ENCODE data around the gene PPFIBP1.
"Not testable (repeated sequence)": the region's sequence is repeated elsewhere in the genome, so short reads cannot be mapped to it uniquely, and the experiment has no call there.

Gene PPFIBP1

DNA sequence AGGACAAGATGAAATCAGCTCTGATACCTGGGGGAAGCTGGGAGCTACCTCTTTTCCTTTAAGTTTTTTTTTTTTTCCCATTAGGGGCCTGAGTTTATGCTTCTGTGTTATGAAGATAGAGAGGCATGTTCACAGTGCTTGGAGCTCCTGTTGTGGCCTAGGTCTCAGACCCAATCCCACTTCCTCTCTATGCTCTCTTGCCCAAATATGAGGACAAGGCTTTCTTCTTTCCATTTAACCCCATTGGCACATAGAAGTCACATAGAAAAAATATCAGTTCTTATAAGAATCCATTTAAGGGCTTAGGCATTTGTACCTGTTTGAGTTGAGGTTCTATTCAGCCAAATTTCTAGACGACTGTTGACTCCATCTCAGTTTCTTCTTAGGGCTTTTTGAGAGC, 199.2 kb downstream of the PPFIBP1 start:
- no peak for TF ChIP-seq POLR2A (IDR thresholded peaks at IDR 0.05; ENCODE audit: low read depth, low read length)
- no peak for TF ChIP-seq TAF1 (IDR thresholded peaks at IDR 0.05; ENCODE audit: borderline replicate concordance, low read depth, low read length)
- no peak for TF ChIP-seq POLR2AphosphoS5 (IDR thresholded peaks at IDR 0.05; ENCODE audit: low read depth, low read length)
- FAIRE-seq, result no peak
- no peak for DNase-seq (ENCODE audit: insufficient read length)

DNA sequence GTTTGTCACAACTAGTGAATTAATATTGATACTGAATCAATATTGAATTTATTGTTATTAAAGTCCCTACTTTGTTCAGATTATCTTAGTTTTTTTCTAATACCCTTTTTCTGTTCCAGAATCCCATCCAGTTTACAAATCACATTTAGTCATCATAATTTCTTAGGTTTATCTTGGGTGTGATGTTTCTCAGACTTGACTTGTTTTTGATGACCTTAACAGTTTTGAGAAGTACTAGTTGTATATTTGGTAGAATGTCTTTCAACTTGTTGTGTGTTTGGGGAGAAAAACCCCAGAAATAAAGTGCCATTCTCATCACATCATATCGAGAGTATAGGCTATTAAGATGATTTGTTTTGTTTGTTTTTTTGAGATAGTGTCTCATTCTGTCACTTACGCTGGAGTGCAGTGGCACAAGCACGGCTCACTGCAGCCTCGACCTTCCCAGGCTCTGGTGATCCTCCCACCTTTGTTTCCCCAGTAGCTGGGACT, 206.1 kb downstream of the PPFIBP1 start:
- FAIRE-seq, result no peak
- DNase-seq (ENCODE audit: insufficient read length), result no peak
- TF ChIP-seq TAF1 (IDR thresholded peaks at IDR 0.05; ENCODE audit: borderline replicate concordance, low read depth, low read length) (no peak), POLR2AphosphoS5 (IDR thresholded peaks at IDR 0.05; ENCODE audit: low read depth, low read length) (no peak), POLR2A (IDR thresholded peaks at IDR 0.05; ENCODE audit: low read depth, low read length) (no peak)

DNA sequence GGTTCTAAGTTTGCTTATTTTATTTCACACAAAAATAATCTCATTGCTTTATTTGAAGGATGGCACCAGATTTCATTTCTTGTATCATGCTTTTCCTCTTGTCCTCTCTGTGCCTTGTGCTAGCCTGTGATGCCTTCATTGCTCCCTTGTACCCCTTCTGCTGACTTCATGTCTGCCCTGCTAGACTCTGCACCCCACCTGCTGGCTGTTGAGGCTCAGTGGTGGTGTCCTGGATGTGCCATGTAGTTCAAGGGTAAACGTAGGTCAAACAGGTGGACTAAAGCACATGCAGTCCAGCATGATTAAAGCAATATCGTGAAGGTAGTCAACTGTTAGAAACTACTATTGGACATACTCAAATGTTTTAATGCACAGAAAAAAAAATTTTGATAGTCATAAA, 208.3 kb downstream of the PPFIBP1 start:
- DNase-seq (ENCODE audit: insufficient read length), result no peak
- no peak for TF ChIP-seq TAF1 (IDR thresholded peaks at IDR 0.05; ENCODE audit: borderline replicate concordance, low read depth, low read length)
- TF ChIP-seq POLR2A (IDR thresholded peaks at IDR 0.05; ENCODE audit: low read depth, low read length), result no peak
- TF ChIP-seq POLR2AphosphoS5 (IDR thresholded peaks at IDR 0.05; ENCODE audit: low read depth, low read length), result no peak

DNA sequence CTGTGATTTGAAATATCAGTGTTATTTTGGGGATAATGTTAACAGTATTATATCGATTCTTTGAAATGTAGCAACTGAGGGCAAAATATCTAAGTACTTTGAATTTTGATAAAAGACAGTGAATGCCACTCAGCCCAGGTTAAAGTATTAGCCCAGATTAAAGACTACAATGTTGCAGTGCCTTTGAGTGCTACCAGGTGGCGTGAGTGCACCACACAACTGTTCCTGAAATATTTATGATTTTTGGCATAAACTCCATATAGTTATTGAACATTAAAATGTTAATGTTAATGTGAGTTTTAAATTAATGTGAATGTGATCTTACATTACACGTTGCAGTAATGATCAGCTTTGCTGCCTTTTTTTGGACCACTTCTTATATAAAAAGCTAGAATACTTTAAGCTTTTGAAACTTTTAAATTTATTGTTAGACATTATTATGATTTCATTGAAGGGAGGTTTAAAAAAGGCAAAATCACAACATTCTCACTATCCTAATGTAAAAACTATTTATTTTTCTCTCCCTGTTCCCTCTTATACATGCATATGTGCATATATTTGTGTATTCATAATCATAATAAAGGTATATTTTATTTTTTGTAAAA, 209.1 kb downstream of the PPFIBP1 start:
- TF ChIP-seq TAF1 (IDR thresholded peaks at IDR 0.05; ENCODE audit: borderline replicate concordance, low read depth, low read length), result no peak
- no peak for TF ChIP-seq POLR2A (IDR thresholded peaks at IDR 0.05; ENCODE audit: low read depth, low read length)
- TF ChIP-seq POLR2AphosphoS5 (IDR thresholded peaks at IDR 0.05; ENCODE audit: low read depth, low read length), result no peak
- DNase-seq (ENCODE audit: insufficient read length) (no peak), FAIRE-seq (peak; percentile 76)

More for the DNA sequence above, 208.3 kb downstream of the PPFIBP1 start:
- no peak for FAIRE-seq

DNA sequence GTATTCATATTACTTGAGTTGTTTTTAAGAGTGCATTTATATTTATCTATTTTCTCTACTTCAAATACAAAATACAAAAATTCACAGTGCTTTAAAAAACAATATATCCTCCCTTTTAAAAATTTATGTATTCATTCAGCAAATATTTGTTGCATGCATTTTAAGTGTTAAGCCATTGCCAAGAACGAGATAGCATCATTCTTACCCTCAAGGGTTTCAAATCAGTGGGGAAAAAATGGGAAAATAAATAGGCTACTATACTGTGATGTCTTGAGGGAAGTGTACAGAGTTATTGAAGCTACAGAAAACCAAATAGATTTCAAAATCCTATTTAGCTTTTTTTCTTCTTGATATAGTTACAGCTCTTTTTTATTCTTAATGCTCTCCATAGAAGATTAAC, 209.8 kb downstream of the PPFIBP1 start:
- TF ChIP-seq TAF1 (IDR thresholded peaks at IDR 0.05; ENCODE audit: borderline replicate concordance, low read depth, low read length), result no peak
- TF ChIP-seq POLR2AphosphoS5 (IDR thresholded peaks at IDR 0.05; ENCODE audit: low read depth, low read length), result no peak
- TF ChIP-seq POLR2A (IDR thresholded peaks at IDR 0.05; ENCODE audit: low read depth, low read length), result no peak
- FAIRE-seq, result no peak
- no peak for DNase-seq (ENCODE audit: insufficient read length)

DNA sequence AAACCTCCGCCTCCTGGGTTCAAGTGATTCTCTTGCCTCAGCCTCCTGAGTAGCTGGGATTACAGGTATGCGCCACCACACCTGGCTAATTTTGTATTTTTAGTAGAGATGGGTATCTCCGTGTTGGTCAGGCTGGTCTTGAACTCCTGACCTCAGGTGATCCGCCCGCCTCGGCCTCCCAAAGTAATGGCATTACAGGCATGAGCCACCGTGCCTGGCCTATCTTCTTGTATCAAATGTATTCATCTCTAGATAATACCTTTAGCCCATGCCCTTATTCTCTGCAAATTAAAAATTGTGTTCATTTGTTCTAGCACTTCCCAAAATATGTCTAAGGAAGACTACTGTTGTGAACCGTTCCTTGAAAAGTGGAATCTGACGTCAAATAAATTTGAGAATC, 210.3 kb downstream of the PPFIBP1 start:
- DNase-seq (ENCODE audit: insufficient read length); FAIRE-seq: not testable (repeated sequence)

DNA sequence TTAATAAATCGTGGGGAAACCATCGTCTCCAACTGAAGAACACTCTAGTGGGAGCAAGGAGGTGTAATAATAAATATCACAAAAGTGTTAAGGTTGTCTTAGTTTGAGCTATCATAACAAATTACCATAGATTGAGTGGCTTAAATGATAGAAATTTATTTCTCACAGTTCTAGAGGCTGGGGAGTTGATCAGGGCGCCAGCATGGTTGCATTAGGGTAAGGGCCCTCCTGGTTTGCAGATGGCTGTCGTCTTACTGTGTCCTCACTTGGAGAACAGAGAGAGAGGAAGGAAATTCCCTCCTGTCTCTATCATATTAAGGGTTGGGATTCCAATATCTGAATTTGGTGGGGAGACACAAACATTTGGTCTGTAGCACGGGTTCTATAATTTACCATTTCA, 219.6 kb downstream of the PPFIBP1 start:
- DNase-seq (ENCODE audit: insufficient read length) (no peak), FAIRE-seq (no peak)
- no peak for TF ChIP-seq POLR2A (IDR thresholded peaks at IDR 0.05; ENCODE audit: low read depth, low read length)
- no peak for TF ChIP-seq TAF1 (IDR thresholded peaks at IDR 0.05; ENCODE audit: borderline replicate concordance, low read depth, low read length)
- no peak for TF ChIP-seq POLR2AphosphoS5 (IDR thresholded peaks at IDR 0.05; ENCODE audit: low read depth, low read length)

Measured in GM12892 (cell line).